ENCODE results near the gene RAD51B.

GRCh38 chr14:68536018-68536410 is 716.4 kb downstream of the RAD51B start:
- TF ChIP-seq CTCF (IDR thresholded peaks at IDR 0.05) (no peak), POLR2A (IDR thresholded peaks at IDR 0.05) (no peak)
